SK-N-SH (cell line): ENCODE results near the gene CCDC89. TPM values are rescaled to one million over a fixed set of nuclear protein-coding genes. Genes with fewer than 3 reads are reported as not detected.

Source experiments
- CTCF ChIA-PET: fragments of 300-600, 350-600 bp; formaldehyde crosslinking; extraction: SDS; loops from one replicate; lab custom pipeline; 2021; lab: Yijun Ruan, JAX
- POLR2A ChIA-PET: fragments of 350-600 bp; sonication (Branson Sonifier 250); formaldehyde crosslinking; extraction: SDS; loops from one replicate; lab custom pipeline; 2020; ENCODE audit warnings: antibody characterized with exemption, inconsistent platforms; lab: Yijun Ruan, JAX
- DNase-seq: peaks from one replicate; pipeline ENCODE4 v3.0.0; 2012
- H2AFZ ChIP-seq: fragments of 200-600 bp; sonication (generic); 2 replicates; pipeline ENCODE4 v1.8.1; 2016; ENCODE audit warnings: antibody characterized with exemption, mild to moderate bottlenecking, low read depth
- H3F3A ChIP-seq: fragments of 200-600 bp; sonication (generic); replicated peaks from 2 replicates; pipeline ENCODE3; 2016; ENCODE audit warnings: antibody characterized with exemption, mild to moderate bottlenecking; ENCODE audit not compliant: insufficient read depth
- H3K27ac ChIP-seq, 2 experiments: fragments of 200-500 bp in 1 of 2; fragments of 200-600 bp in 1 of 2; sonication (Bioruptor generic) in 1 of 2; sonication (generic), shearing (Covaris generic) in 1 of 2; 2 replicates each; pipeline versions ENCODE4 v1.5.1 to v1.6.1; 2014 to 2016; ENCODE audit warnings: low read depth in 2 of 2, inconsistent platforms in 1 of 2, low read length in 1 of 2, mild to moderate bottlenecking in 1 of 2, mixed read lengths in 1 of 2
- H3K27me3 ChIP-seq: fragments of 200-600 bp; sonication (generic), shearing (Covaris generic); 2 replicates; pipeline ENCODE4 v1.6.1; 2016; ENCODE audit warnings: mixed run types; ENCODE audit not compliant: insufficient read depth
- H3K36me3 ChIP-seq, 2 experiments: fragments of 200-500 bp in 1 of 2; fragments of 200-600 bp in 1 of 2; sonication (Bioruptor generic) in 1 of 2; sonication (generic) in 1 of 2; replicated peaks in 1 of 2; 2 replicates each; pipeline versions ENCODE3 to v1.5.1; 2014 to 2016; ENCODE audit warnings: low read length in 1 of 2, mild to moderate bottlenecking in 1 of 2; ENCODE audit not compliant: insufficient read depth in 2 of 2, control insufficient read depth in 1 of 2
- H3K4me1 ChIP-seq, 2 experiments: fragments of 200-500 bp in 1 of 2; fragments of 200-600 bp in 1 of 2; sonication (Bioruptor generic) in 1 of 2; sonication (generic), shearing (Covaris generic) in 1 of 2; 2 replicates each; pipeline versions ENCODE4 v1.5.1 to v1.6.1; 2014 to 2016; ENCODE audit warnings: low read depth in 1 of 2, low read length in 1 of 2, mixed run types in 1 of 2; ENCODE audit not compliant: insufficient read depth in 2 of 2, control insufficient read depth in 1 of 2
- H3K4me2 ChIP-seq: fragments of 200-600 bp; sonication (generic), shearing (Covaris generic); 2 replicates; pipeline ENCODE4 v1.6.1; 2017; ENCODE audit warnings: mixed run types
- H3K4me3 ChIP-seq, 2 experiments: fragments of 200-500 bp in 1 of 2; fragments of 200-600 bp in 1 of 2; sonication (Bioruptor generic) in 1 of 2; sonication (generic), shearing (Covaris generic) in 1 of 2; 2 replicates each; pipeline versions ENCODE4 v1.5.1 to v1.8.1; 2014 to 2016; ENCODE audit warnings: low read depth in 2 of 2, inconsistent platforms in 1 of 2, low read length in 1 of 2, mild to moderate bottlenecking in 1 of 2, mixed read lengths in 1 of 2, moderate library complexity in 1 of 2
- H3K79me2 ChIP-seq: fragments of 200-600 bp; sonication (generic); 2 replicates; pipeline ENCODE4 v1.8.1; 2017; ENCODE audit warnings: mild to moderate bottlenecking; ENCODE audit not compliant: insufficient read depth
- H3K9ac ChIP-seq: fragments of 200-600 bp; sonication (generic); 2 replicates; pipeline ENCODE4 v1.6.1; 2017; ENCODE audit warnings: mixed run types
- H3K9me2 ChIP-seq: fragments of 200-600 bp; sonication (generic); 2 replicates; pipeline ENCODE4 v1.6.1; 2017; ENCODE audit warnings: mixed run types
- H3K9me3 ChIP-seq: fragments of 200-600 bp; sonication (generic); 2 replicates; pipeline ENCODE4 v1.6.1; 2017; ENCODE audit warnings: mixed run types, mild to moderate bottlenecking, moderate library complexity
- H4K20me1 ChIP-seq: fragments of 200-600 bp; sonication (generic); 2 replicates; pipeline ENCODE4 v1.6.1; 2017; ENCODE audit warnings: mild to moderate bottlenecking, mixed run types; ENCODE audit not compliant: insufficient read depth
- EP300 ChIP-seq, 2 experiments: IDR thresholded peaks; 2 replicates each; pipeline versions ENCODE4 v1.4.0 to v1.6.1; 2012; ENCODE audit warnings: borderline replicate concordance in 1 of 2, low read depth in 1 of 2, low read length in 1 of 2
- FOSL2 ChIP-seq: IDR thresholded peaks from 2 replicates; pipeline ENCODE4 v1.4.0; 2012; ENCODE audit warnings: low read depth, mild to moderate bottlenecking, moderate library complexity, borderline replicate concordance
- FOXJ3 ChIP-seq: sonication (generic); formaldehyde crosslinking; IDR thresholded peaks from 2 replicates; pipeline ENCODE4 v1.5.1; 2020; ENCODE audit warnings: mild to moderate bottlenecking, missing genetic modification reagents
- FOXM1 ChIP-seq: IDR thresholded peaks from 2 replicates; pipeline ENCODE4 v1.4.0; 2012; ENCODE audit warnings: low read depth, mild to moderate bottlenecking
- MEF2A ChIP-seq: IDR thresholded peaks from 2 replicates; pipeline ENCODE4 v1.4.0; 2012; ENCODE audit warnings: low read depth, borderline replicate concordance
- MXI1 ChIP-seq: IDR thresholded peaks from 2 replicates; pipeline ENCODE4 v1.6.1; 2012; ENCODE audit warnings: mild to moderate bottlenecking, low read depth, low read length, improper control_type of control experiment
- RAD21 ChIP-seq: IDR thresholded peaks from 2 replicates; pipeline ENCODE4 v1.6.1; 2012; ENCODE audit warnings: mild to moderate bottlenecking, low read length
- RCOR1 ChIP-seq: fragments of 150-350 bp; IDR thresholded peaks from 2 replicates; pipeline ENCODE4 v1.6.1; 2017; ENCODE audit warnings: antibody characterized with exemption, low read length
- RFX5 ChIP-seq: IDR thresholded peaks from 2 replicates; pipeline ENCODE4 v1.6.1; 2012; ENCODE audit warnings: mild to moderate bottlenecking, improper control_type of control experiment, low read length
- SMC3 ChIP-seq: IDR thresholded peaks from 2 replicates; pipeline ENCODE4 v1.6.1; 2012; ENCODE audit warnings: low read depth, low read length, improper control_type of control experiment
- YY1 ChIP-seq: IDR thresholded peaks from 2 replicates; pipeline ENCODE4 v1.4.0; 2012; ENCODE audit warnings: low read depth, mild to moderate bottlenecking
- WGBS: methylation state at CpG from one replicate; pipeline ENCODE4 v1.1.6; 2017; ENCODE audit warnings: low lambda C conversion rate; 5-methylcytosine and 5-hydroxymethylcytosine counted together
- polyA plus RNA-seq, 3 experiments: library from polyadenylated mRNA; depleted of rRNA; stranded (reverse); fragments of >200 nt; gene quantifications; 2 replicates each; pipeline ENCODE4 v1.2.3, GENCODE V29; 2012
- TF ChIP-seq, protein P1 (sequence below): fragments of 150-350 bp; IDR thresholded peaks from 2 replicates; pipeline ENCODE4 v1.6.1; 2016; ENCODE audit warnings: mild to moderate bottlenecking, low read depth, low read length
- TF ChIP-seq, protein P2 (sequence below): fragments of 150-350 bp; IDR thresholded peaks from 2 replicates; pipeline ENCODE4 v1.6.1; 2017; ENCODE audit warnings: antibody characterized with exemption, low read length, low read depth, borderline replicate concordance

The CCDC89 gene
- polyA plus RNA-seq, 1 of the 3 experiments (the other 2 are of a cell fraction) = 3.9 TPM

DNA sequence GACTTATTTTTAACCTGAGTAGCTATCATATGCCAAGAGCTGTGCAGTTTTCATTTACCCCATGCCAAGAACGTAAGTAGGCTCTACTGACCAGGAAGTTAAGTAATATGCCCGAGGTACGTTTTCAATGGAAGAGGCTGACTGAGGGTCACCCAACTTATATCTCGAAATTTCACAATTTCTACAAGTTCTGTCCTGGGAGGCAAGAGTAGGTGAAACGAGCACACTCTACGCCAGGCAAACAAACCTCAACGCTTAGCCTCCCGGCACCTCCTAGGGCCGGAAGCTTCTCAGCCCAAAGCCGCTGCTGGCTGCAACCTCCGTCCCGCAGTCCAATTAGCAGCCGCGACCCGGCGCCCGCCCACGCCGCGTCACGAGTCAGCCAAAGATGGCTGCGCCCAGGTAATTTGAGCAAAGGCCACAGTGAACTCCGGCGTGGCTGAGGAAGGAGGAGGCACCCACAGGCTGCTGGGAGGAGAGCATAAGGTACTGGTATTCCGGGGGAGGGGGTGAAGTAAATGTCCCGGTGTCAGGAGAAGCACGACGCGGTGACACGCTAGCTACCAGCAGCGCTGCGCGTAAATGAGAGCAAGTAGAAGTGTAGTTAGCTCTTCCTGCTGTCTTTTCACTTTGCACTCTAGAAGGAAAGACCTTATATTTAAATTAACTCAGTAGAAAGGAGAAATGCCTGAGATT is 38.2 kb downstream of the CCDC89 start, which contains the start of gene TMEM126A (continued):
- TF ChIP-seq FOSL2 (no peak), RFX5 (peak; percentile 37; the same call in 1 of the 2 replicates), MEF2A (no peak), YY1 (peak; percentile 97), MXI1 (peak; percentile 89), FOXJ3 (CRISPR knock-in tag) (no peak), FOXM1 (no peak), RCOR1 (no peak)
- TF ChIP-seq, protein P1, sequence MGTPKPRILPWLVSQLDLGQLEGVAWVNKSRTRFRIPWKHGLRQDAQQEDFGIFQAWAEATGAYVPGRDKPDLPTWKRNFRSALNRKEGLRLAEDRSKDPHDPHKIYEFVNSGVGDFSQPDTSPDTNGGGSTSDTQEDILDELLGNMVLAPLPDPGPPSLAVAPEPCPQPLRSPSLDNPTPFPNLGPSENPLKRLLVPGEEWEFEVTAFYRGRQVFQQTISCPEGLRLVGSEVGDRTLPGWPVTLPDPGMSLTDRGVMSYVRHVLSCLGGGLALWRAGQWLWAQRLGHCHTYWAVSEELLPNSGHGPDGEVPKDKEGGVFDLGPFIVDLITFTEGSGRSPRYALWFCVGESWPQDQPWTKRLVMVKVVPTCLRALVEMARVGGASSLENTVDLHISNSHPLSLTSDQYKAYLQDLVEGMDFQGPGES = peak; percentile 15; the same call in 1 of the 2 replicates
- TF ChIP-seq, protein P2, sequence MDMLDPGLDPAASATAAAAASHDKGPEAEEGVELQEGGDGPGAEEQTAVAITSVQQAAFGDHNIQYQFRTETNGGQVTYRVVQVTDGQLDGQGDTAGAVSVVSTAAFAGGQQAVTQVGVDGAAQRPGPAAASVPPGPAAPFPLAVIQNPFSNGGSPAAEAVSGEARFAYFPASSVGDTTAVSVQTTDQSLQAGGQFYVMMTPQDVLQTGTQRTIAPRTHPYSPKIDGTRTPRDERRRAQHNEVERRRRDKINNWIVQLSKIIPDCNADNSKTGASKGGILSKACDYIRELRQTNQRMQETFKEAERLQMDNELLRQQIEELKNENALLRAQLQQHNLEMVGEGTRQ = no peak

DNA sequence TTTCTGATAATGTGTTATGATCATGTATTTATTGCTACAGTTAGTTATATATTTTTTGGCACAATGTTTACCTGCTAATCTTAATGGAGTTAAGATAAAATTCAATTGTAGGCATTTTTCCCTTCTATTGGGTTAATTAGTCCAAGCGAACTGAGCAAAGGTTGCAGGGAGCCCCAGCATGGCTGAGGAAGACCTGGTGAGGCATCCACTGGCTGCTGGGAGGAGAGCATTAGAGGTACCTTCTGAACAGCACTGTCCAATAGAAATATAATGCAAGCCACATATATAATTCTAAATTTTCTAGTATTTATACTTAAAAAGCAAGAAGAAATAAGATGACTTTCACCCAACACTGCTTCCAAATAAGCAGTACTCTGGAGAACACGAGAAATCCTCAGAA is 38.9 kb downstream of the CCDC89 start:
- ChIA-PET POLR2A (interaction anchor here (1.3 to 2.2 kb wide), 5 partner anchors 10 to 39 kb away, joined by 4 to 23 read pairs (median 9); partner anchors contain the start of genes CCDC89, CREBZF, DLG2 and TMEM126B), CTCF (interaction anchor here (0.5 to 1.7 kb wide), 3 partner anchors 10 to 29 kb away, joined by 3 to 6 read pairs (median 3); no protein-coding TSS in a partner anchor)
- Histone ChIP-seq H3K4me3 (peak overlapping the region; percentile 75 to 91), H3K27me3 (no peaks in the 10 kb centered on the region), H3K79me2 (peaks cover 23% of the 10 kb centered on the region), H3F3A (peaks cover 12% of the 10 kb centered on the region), H4K20me1 (no peaks in the 10 kb centered on the region), H3K4me1 (peaks cover 7 to 17% of the 10 kb centered on the region in 2 experiments; a peak in 3 of 4 replicates), H3K4me2 (peak overlapping the region; percentile 65), H3K27ac (peak overlapping the region; percentile 61 to 88; a peak in 3 of 4 replicates), H3K9me3 (no peaks in the 10 kb centered on the region), H3K36me3 (peaks cover 0 to 7% of the 10 kb centered on the region in 2 experiments), H2AFZ (peak overlapping the region; percentile 77), H3K9me2 (no peaks in the 10 kb centered on the region), H3K9ac (peak overlapping the region; percentile 79; the same call in 1 of the 2 replicates)
- peak; percentile 14 for DNase-seq
- TF ChIP-seq MXI1 (no peak), RFX5 (no peak), FOXJ3 (CRISPR knock-in tag) (no peak), RAD21 (no peak), SMC3 (no peak), EP300 (IDR thresholded peaks at IDR 0.05; ENCODE audit: borderline replicate concordance in 1 of 2, low read depth in 1 of 2, low read length in 1 of 2) (no peak), FOSL2 (no peak)
- WGBS = 0% methylated on average over 2 of the region's 2 CpGs
